Common myeloid progenitor, CD34-positive (primary cell): Measurements from ENCODE around the gene BASP1.

Source experiments
- CTCF ChIA-PET: fragments of 350-600 bp; sonication (Branson Sonifier 250); formaldehyde crosslinking; loops from one replicate; lab custom pipeline; 2021; ENCODE audit warnings: antibody characterized with exemption; lab: Charles Lee
- POLR2A ChIA-PET: fragments of 350-600 bp; sonication (Branson Sonifier 250); formaldehyde crosslinking; loops from one replicate; lab custom pipeline; 2021; ENCODE audit warnings: antibody characterized with exemption; lab: Charles Lee
- DNase-seq, 3 donors: peaks; one replicate each; pipeline versions ENCODE4 v3.0.0 to v3.0.0-alpha.2; 2013
- H3K27ac ChIP-seq, 2 experiments: 1 replicate in 1 of 2; 2 replicates in 1 of 2; pipeline ENCODE4 v1.7.0; 2013; ENCODE audit warnings: inconsistent platforms in 2 of 2, low read length in 2 of 2, mild to moderate bottlenecking in 2 of 2, low read depth in 1 of 2, moderate library complexity in 1 of 2; ENCODE audit not compliant: severe bottlenecking in 2 of 2, insufficient read depth in 1 of 2, poor library complexity in 1 of 2
- H3K27me3 ChIP-seq, 5 experiments: replicated peaks in 2 of 5; 1 replicate in 3 of 5; 2 replicates in 2 of 5; pipeline versions ENCODE4 v1.6.1 to v1.7.0; 2013; ENCODE audit warnings: low read length in 4 of 5, mild to moderate bottlenecking in 2 of 5, moderate library complexity in 2 of 5, inconsistent platforms in 1 of 5; ENCODE audit not compliant: insufficient read depth in 5 of 5, control insufficient read depth in 4 of 5
- H3K36me3 ChIP-seq, 4 experiments: 1 replicate in 2 of 4; 2 replicates in 2 of 4; pipeline versions ENCODE4 v1.6.1 to v1.7.0; 2013; ENCODE audit warnings: low read length in 3 of 4, control low read depth in 1 of 4, mild to moderate bottlenecking in 1 of 4; ENCODE audit not compliant: control insufficient read depth in 4 of 4, insufficient read depth in 4 of 4
- H3K4me1 ChIP-seq, 4 experiments: 1 replicate in 3 of 4; 2 replicates in 1 of 4; pipeline versions ENCODE4 v1.6.1 to v1.7.1; 2013; ENCODE audit warnings: low read length in 3 of 4, mild to moderate bottlenecking in 3 of 4, control low read depth in 1 of 4, inconsistent platforms in 1 of 4, moderate library complexity in 1 of 4; ENCODE audit not compliant: control insufficient read depth in 4 of 4, insufficient read depth in 4 of 4; ENCODE audit errors: control extremely low read depth in 1 of 4
- H3K4me3 ChIP-seq, 7 experiments: 1 replicate in 4 of 7; 2 replicates in 3 of 7; pipeline versions ENCODE4 v1.5.1 to v1.7.0; 2013; ENCODE audit warnings: mild to moderate bottlenecking in 7 of 7, low read length in 6 of 7, moderate library complexity in 6 of 7, inconsistent platforms in 2 of 7, low read depth in 2 of 7, control low read depth in 1 of 7; ENCODE audit not compliant: insufficient read depth in 4 of 7, control insufficient read depth in 1 of 7; ENCODE audit errors: extremely low read depth in 1 of 7
- H3K9me3 ChIP-seq, 5 experiments: 1 replicate in 4 of 5; 2 replicates in 1 of 5; pipeline versions ENCODE4 v1.6.1 to v1.7.1; 2013; ENCODE audit warnings: low read length in 4 of 5, mild to moderate bottlenecking in 2 of 5, inconsistent platforms in 1 of 5, low read depth in 1 of 5, moderate library complexity in 1 of 5; ENCODE audit not compliant: control insufficient read depth in 4 of 5, insufficient read depth in 2 of 5; ENCODE audit errors: control extremely low read depth in 1 of 5
- WGBS: methylation state at CpG from one replicate; pipeline ENCODE4 v1.1.5; 2013; ENCODE audit not compliant: insufficient coverage; 5-methylcytosine and 5-hydroxymethylcytosine counted together

The BASP1 gene

GRCh38 chr5:17227868-17228267 lies 10.4 kb downstream of the BASP1 start:
- no peak for DNase-seq
- Histone ChIP-seq H3K4me3 (no peak overlapping the region), H3K36me3 (peaks cover 0 to 9% (median 4%) of the 10 kb centered on the region in 4 experiments), H3K27me3 (no peaks in the 10 kb centered on the region), H3K9me3 (no peaks in the 10 kb centered on the region), H3K27ac (no peak overlapping the region), H3K4me1 (peaks cover 0 to 12% (median 8%) of the 10 kb centered on the region in 4 experiments)
- 86% methylated on average over 1 of the region's 1 CpG for WGBS
- ChIA-PET POLR2A (interaction anchor here (0.6 kb wide), 1 partner anchor 11 kb away, joined by 3 read pairs; no protein-coding TSS in a partner anchor), CTCF (interaction anchor here (1.3 kb wide), 1 partner anchor 12 kb away, joined by 7 read pairs; no protein-coding TSS in a partner anchor)

DNA sequence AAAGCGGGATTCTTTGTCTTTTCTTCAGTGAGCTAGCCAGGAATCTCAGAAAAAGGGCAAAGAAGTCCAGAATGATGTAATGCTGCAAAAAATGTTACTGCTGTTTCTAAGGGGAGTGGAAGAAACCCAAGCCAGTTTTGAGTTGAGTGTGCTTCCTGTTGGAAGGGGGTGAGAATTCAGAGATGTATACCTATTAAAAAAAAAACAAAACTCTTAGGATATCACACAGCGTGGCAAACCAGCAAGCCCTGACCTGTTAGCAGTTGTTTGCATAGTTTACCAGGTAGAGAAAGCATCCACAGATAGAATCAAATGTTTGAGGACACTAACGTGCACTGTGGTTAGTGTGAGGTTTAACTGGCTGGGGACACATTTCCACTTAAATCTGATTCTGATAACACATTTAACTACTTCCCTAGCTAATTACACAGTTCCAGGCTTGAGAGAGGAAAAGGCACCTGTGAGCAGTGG lies 11.4 kb downstream of the BASP1 start:
- DNase-seq: no peak
- Histone ChIP-seq H3K4me3 (no peak overlapping the region), H3K27me3 (no peaks in the 10 kb centered on the region), H3K4me1 (peaks cover 0 to 12% (median 8%) of the 10 kb centered on the region in 4 experiments), H3K36me3 (peaks cover 2 to 9% (median 4%) of the 10 kb centered on the region in 4 experiments), H3K9me3 (no peaks in the 10 kb centered on the region), H3K27ac (no peak overlapping the region)
- WGBS: 65% methylated on average over 2 of the region's 3 CpGs
- ChIA-PET CTCF (interaction anchor here (1.3 kb wide), 1 partner anchor 13 kb away, joined by 7 read pairs; no protein-coding TSS in a partner anchor), POLR2A (no interaction called here)

- CTCF ChIA-PET: interaction anchor here (1.3 kb wide), 1 partner anchor 13 kb away, joined by 7 read pairs; no protein-coding TSS in a partner anchor
- no peaks in the 10 kb centered on the region for H3K9me3 ChIP-seq
- no peak for DNase-seq
- peaks cover 0 to 12% (median 9%) of the 10 kb centered on the region in 4 experiments for H3K4me1 ChIP-seq
- no peak overlapping the region for H3K27ac ChIP-seq
- no peaks in the 10 kb centered on the region for H3K27me3 ChIP-seq
- POLR2A ChIA-PET: no interaction called here
- 60% methylated on average over 2 of the region's 4 CpGs for WGBS
- peaks cover 2 to 9% (median 4%) of the 10 kb centered on the region in 4 experiments for H3K36me3 ChIP-seq
- H3K4me3 ChIP-seq: no peak overlapping the region
Observed at GRCh38 chr5:17229313-17229712, 11.9 kb downstream of the BASP1 start.

- no peak for DNase-seq
- ChIA-PET POLR2A (no interaction called here), CTCF (no interaction called here)
- 75% methylated on average over 2 of the region's 3 CpGs for WGBS
- Histone ChIP-seq H3K4me3 (no peak overlapping the region), H3K27ac (no peak overlapping the region), H3K27me3 (no peaks in the 10 kb centered on the region), H3K9me3 (no peaks in the 10 kb centered on the region), H3K4me1 (peaks cover 0 to 12% (median 9%) of the 10 kb centered on the region in 4 experiments), H3K36me3 (peaks cover 2 to 9% (median 5%) of the 10 kb centered on the region in 4 experiments)
Observed at GRCh38 chr5:17230191-17230590, 12.8 kb downstream of the BASP1 start.

DNA sequence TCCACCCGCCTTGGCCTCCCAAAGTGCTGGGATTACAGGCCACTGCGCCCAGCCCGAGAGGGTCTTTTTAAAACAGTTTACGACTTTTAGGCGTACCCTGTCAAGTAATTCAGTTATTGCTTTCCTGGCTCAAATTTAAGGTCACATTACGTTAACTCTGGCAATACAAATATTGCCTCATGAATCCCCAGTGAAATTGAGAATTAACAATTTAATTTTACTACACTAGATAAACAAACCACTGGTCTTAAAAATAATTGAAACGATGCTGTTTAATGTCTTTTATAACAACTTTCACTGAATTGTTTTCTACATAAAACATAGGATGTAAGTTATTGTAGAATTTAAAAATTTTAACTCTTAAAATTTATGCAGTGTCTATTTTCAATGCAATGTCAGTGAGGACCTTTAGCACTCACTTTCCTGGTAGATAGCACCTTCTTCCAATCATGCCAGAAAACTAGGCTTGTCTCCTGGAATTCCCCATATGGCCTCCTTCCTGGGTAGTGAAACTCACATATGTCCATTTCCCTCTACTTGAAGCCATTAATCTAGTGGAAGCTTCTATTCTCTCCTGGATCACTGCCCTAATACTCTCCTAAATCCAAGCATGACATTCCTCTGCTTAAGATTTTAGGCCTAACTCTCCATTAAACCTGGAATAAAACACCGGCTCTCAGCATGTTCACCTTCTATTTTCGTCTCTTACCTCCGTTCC lies 13.5 kb downstream of the BASP1 start:
- ChIA-PET CTCF (interaction anchor here (1.2 to 1.6 kb wide), 3 partner anchors 8 to 42 kb away, joined by 4 to 9 read pairs (median 6); no protein-coding TSS in a partner anchor), POLR2A (no interaction called here)
- Histone ChIP-seq H3K4me3 (no peak overlapping the region), H3K36me3 (peaks cover 2 to 9% (median 5%) of the 10 kb centered on the region in 4 experiments), H3K27me3 (no peaks in the 10 kb centered on the region), H3K9me3 (no peaks in the 10 kb centered on the region), H3K27ac (no peak overlapping the region), H3K4me1 (peaks cover 0 to 12% (median 9%) of the 10 kb centered on the region in 4 experiments)
- no peak for DNase-seq
- 98% methylated on average over 9 of the region's 10 CpGs for WGBS

GRCh38 chr5:17232405-17232804 lies 15.0 kb downstream of the BASP1 start:
- H3K27ac ChIP-seq: no peak overlapping the region

GRCh38 chr5:17233488-17233887 lies 16.1 kb downstream of the BASP1 start:
- Histone ChIP-seq H3K27ac (no peak overlapping the region), H3K4me1 (peaks cover 0 to 10% (median 8%) of the 10 kb centered on the region in 4 experiments), H3K9me3 (no peaks in the 10 kb centered on the region), H3K4me3 (no peak overlapping the region), H3K27me3 (no peaks in the 10 kb centered on the region), H3K36me3 (peaks cover 2 to 9% (median 5%) of the 10 kb centered on the region in 4 experiments)
- DNase-seq: no peak
- CTCF ChIA-PET: interaction anchor here (0.9 kb wide), 1 partner anchor 72 kb away, joined by 3 read pairs; no protein-coding TSS in a partner anchor
- POLR2A ChIA-PET: no interaction called here
- 100% methylated on average over 3 of the region's 6 CpGs for WGBS

More at GRCh38 chr5:17232405-17232804, 15.0 kb downstream of the BASP1 start:
- ChIA-PET CTCF (interaction anchor here (0.6 to 1.6 kb wide), 5 partner anchors 9 to 132 kb away, joined by 3 to 9 read pairs (median 4); no protein-coding TSS in a partner anchor), POLR2A (interaction anchor here (0.6 kb wide), 1 partner anchor 1050 kb away, joined by 3 read pairs; no protein-coding TSS in a partner anchor)
- Histone ChIP-seq H3K36me3 (peaks cover 2 to 9% (median 5%) of the 10 kb centered on the region in 4 experiments), H3K4me3 (no peak overlapping the region), H3K27me3 (no peaks in the 10 kb centered on the region), H3K9me3 (no peaks in the 10 kb centered on the region), H3K4me1 (peaks cover 0 to 12% (median 9%) of the 10 kb centered on the region in 4 experiments)
- no peak for DNase-seq
- WGBS: 98% methylated on average over 9 of the region's 9 CpGs
